ENCODE results near the gene ENOX2. TPM values are rescaled to one million over a fixed set of nuclear protein-coding genes. Genes with fewer than 3 reads are reported as not detected.

The ENOX2 gene
- total RNA-seq, 6 donors from 2014 or later: 7.3 to 14.8 (median 9.6) TPM

DNA sequence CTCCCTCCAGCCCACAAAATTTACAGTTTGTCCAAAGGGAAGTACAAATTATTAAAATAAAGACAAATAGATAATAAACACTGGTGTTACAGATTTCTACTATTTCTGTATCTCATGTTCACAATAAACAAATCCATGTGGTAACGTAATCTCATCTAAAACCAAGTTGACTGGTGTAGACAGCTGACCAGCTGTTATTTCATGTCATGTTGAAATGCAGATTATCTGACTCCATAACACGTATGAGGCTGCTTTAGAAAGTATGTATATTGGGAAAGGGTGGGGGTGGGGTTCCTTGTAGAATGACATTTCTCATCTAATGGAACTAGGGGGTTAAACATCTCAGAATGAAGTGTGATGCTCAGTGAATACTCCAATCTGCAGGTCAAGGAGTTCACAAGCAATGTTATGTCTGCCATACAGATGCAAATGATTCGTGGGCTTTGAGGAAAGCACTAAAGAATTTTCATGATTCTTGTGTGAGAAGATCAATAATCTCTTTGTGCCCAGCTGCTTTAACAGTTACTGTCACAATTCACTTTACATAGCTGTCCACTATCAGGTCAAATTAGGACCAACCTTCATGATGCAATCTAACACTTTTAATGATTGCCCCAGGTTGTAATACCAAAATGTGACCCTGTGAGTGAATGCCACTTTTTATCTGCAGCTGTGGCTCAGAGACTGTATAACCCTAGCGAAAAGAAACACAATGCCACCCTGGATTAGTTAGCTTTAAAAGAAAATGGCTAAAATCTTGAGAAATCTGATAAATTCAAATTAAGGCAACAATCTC is 114.0 kb downstream of the ENOX2 start:
- DNase-seq (no peak), ATAC-seq (ENCODE audit: low FRiP score in 2 of 2) (no peak)
- Histone ChIP-seq H3K36me3 (no peaks in the 10 kb centered on the region), H3K9me3 (no peaks in the 10 kb centered on the region), H3K4me3 (no peak overlapping the region), H3K27ac (no peak overlapping the region), H3K27me3 (no peaks in the 10 kb centered on the region), H3K4me1 (no peaks in the 10 kb centered on the region)
- TF ChIP-seq POLR2A (IDR thresholded peaks at IDR 0.05) (no peak), EP300 (IDR thresholded peaks at IDR 0.05) (no peak), POLR2AphosphoS5 (IDR thresholded peaks at IDR 0.05) (no peak)
- TF ChIP-seq, protein P1, sequence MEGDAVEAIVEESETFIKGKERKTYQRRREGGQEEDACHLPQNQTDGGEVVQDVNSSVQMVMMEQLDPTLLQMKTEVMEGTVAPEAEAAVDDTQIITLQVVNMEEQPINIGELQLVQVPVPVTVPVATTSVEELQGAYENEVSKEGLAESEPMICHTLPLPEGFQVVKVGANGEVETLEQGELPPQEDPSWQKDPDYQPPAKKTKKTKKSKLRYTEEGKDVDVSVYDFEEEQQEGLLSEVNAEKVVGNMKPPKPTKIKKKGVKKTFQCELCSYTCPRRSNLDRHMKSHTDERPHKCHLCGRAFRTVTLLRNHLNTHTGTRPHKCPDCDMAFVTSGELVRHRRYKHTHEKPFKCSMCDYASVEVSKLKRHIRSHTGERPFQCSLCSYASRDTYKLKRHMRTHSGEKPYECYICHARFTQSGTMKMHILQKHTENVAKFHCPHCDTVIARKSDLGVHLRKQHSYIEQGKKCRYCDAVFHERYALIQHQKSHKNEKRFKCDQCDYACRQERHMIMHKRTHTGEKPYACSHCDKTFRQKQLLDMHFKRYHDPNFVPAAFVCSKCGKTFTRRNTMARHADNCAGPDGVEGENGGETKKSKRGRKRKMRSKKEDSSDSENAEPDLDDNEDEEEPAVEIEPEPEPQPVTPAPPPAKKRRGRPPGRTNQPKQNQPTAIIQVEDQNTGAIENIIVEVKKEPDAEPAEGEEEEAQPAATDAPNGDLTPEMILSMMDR (IDR thresholded peaks at IDR 0.05): no peak
- WGBS, 2 donors: 69 to 87% methylated on average over 4 of the region's 4 CpGs

DNA sequence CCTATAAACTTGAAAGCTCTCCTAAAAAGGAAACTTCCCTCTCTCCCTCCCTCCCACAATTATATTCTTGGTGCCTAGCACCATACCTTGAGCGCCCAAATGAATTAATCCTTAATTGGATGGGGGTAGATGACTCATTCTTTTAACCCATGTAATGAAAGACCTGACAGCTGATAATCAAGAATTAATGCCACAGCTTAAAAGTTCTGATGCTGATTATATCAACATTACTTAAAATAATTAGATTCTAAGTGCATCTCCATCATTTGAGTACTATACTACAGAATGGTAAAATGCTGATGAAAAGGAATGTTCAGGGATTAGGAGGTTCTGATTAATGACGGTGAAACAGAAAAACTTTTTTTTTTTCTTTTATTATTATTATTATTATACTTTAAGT is 117.0 kb downstream of the ENOX2 start:
- H3K9me3 ChIP-seq: no peaks in the 10 kb centered on the region
- H3K4me3 ChIP-seq: no peak overlapping the region
- no peaks in the 10 kb centered on the region for H3K4me1 ChIP-seq
- WGBS, 2 donors: 75 to 100% methylated on average over 2 of the region's 2 CpGs
- DNase-seq (no peak), ATAC-seq (ENCODE audit: low FRiP score in 2 of 2) (no peak)
- no peaks in the 10 kb centered on the region for H3K36me3 ChIP-seq
- H3K27me3 ChIP-seq: no peaks in the 10 kb centered on the region
- H3K27ac ChIP-seq: no peak overlapping the region
- TF ChIP-seq EP300 (IDR thresholded peaks at IDR 0.05) (no peak), POLR2A (IDR thresholded peaks at IDR 0.05) (no peak), POLR2AphosphoS5 (IDR thresholded peaks at IDR 0.05) (no peak)
- TF ChIP-seq, protein P1 (IDR thresholded peaks at IDR 0.05): no peak

DNA sequence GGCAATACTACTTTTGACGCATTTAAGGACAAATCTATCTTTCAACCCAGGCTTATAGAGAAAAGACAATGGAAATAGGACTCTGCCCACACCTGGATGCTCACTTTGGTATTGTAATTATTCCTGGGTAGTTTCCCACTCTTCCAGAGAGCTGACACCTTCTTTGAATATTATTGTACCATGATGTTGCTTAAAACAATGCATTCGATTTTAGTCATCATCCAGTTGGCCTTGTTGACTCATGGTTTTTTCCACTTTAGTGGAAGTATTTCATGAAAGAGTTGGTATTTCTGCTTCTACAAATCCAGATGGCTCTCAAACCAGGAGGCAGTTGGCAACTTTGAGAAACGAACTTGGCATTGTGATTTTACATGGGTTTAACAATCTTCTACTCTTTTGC is 124.2 kb downstream of the ENOX2 start:
- no peak for ATAC-seq (ENCODE audit: low FRiP score in 2 of 2)
- no peak for DNase-seq
- no peaks in the 10 kb centered on the region for H3K27me3 ChIP-seq
- no peaks in the 10 kb centered on the region for H3K36me3 ChIP-seq
- no peak overlapping the region for H3K4me3 ChIP-seq
- no peak overlapping the region for H3K27ac ChIP-seq
- no peaks in the 10 kb centered on the region for H3K4me1 ChIP-seq
- no peak for TF ChIP-seq POLR2A (IDR thresholded peaks at IDR 0.05)
- TF ChIP-seq EP300 (IDR thresholded peaks at IDR 0.05): no peak
- H3K9me3 ChIP-seq: no peaks in the 10 kb centered on the region
- 72 to 92% methylated on average over 3 of the region's 3 CpGs for WGBS, 2 donors

DNA sequence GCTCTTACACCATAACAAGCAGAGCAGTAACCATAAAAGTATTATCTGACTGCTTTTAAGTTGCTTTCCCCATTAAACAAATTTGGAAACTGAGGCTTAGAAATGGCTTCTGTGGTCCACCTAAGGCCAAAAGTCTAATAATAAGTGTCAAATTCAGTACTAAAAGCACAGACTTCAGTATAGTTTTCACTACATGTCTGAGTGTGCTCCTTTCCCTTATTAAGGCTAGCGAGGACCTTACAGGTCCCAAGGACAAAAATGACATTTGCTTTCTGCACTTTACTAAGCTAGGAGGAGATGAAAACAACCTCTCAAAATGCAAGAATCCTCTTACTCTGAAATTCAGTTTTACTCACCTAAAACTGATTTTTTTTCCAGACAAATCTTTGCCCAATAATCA is 127.2 kb downstream of the ENOX2 start:
- H3K36me3 ChIP-seq: no peaks in the 10 kb centered on the region
- no peak for ATAC-seq (ENCODE audit: low FRiP score in 2 of 2)
- DNase-seq: no peak
- no peaks in the 10 kb centered on the region for H3K4me1 ChIP-seq
- H3K27ac ChIP-seq: no peak overlapping the region
- TF ChIP-seq, protein P1 (IDR thresholded peaks at IDR 0.05): no peak
- TF ChIP-seq EP300 (IDR thresholded peaks at IDR 0.05): no peak
- no peak for TF ChIP-seq POLR2A (IDR thresholded peaks at IDR 0.05)
- TF ChIP-seq POLR2AphosphoS5 (IDR thresholded peaks at IDR 0.05): no peak
- H3K4me3 ChIP-seq: no peak overlapping the region
- H3K9me3 ChIP-seq: no peaks in the 10 kb centered on the region
- WGBS, 2 donors: 90 to 95% methylated on average over 1 of the region's 1 CpG
- H3K27me3 ChIP-seq: no peaks in the 10 kb centered on the region

DNA sequence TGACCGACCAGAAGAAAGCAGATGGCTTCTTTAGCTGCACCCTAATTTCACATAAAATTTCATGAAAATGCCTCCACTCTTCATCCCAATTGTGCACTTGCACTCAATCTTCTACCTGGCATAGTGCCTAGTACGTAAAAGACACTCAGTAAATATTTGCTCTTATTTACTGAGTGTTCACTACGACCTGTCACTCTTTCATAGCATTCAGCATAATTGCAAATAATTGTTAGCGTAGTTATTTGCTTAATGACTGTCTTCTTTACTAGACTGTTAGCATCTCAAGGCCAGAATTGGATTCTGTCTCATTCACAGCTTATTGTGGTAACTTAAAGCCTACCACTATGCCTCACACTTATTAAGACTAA is 130.2 kb downstream of the ENOX2 start:
- H3K4me1 ChIP-seq: no peaks in the 10 kb centered on the region
- TF ChIP-seq POLR2A (IDR thresholded peaks at IDR 0.05) (no peak), POLR2AphosphoS5 (IDR thresholded peaks at IDR 0.05) (no peak), EP300 (IDR thresholded peaks at IDR 0.05) (no peak)
- TF ChIP-seq, protein P1 (IDR thresholded peaks at IDR 0.05): no peak
- H3K27ac ChIP-seq: no peak overlapping the region
- 48 to 59% methylated on average over 4 of the region's 4 CpGs for WGBS, 2 donors
- no peaks in the 10 kb centered on the region for H3K9me3 ChIP-seq
- no peaks in the 10 kb centered on the region for H3K36me3 ChIP-seq
- ATAC-seq (ENCODE audit: low FRiP score in 2 of 2) (no peak), DNase-seq (no peak)
- no peaks in the 10 kb centered on the region for H3K27me3 ChIP-seq
- no peak overlapping the region for H3K4me3 ChIP-seq

Measured in upper lobe of left lung (tissue), 6 donors.